ENCODE data around the gene KCNJ4.

DNA sequence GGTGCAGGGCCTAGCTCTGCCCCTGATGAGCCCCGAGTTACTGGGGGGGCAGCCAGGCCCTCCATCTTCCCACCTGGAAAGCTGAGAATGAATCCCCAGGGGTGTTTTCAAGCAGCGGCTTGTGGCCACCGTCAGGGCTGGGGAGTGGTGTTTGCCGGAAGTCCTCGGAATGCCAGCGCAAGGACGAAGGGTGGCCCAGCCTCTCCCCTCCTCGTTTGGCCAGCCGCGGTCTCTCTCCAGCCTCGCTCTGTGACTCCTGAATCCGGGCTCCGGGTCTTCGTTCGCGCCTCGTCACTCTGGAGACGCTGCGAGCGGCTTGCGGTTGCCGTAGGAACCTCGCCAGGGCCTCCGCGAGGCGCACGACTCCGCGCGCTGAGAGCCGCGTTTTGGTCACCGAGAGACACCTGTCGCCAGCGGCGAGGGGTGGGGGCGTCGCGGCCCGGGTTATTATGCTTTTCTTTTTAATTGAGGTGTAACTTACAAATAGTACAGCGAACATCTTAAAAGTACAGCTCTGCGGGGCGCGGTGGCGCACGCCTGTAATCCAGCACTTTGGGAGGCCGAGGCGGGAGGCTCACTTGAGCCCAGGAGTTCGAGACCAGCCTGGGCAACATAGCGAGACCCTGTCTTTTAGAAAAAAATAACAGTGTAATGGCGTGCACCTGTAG, 6.5 kb upstream of the KCNJ4 start:
- TF ChIP-seq, protein P1, sequence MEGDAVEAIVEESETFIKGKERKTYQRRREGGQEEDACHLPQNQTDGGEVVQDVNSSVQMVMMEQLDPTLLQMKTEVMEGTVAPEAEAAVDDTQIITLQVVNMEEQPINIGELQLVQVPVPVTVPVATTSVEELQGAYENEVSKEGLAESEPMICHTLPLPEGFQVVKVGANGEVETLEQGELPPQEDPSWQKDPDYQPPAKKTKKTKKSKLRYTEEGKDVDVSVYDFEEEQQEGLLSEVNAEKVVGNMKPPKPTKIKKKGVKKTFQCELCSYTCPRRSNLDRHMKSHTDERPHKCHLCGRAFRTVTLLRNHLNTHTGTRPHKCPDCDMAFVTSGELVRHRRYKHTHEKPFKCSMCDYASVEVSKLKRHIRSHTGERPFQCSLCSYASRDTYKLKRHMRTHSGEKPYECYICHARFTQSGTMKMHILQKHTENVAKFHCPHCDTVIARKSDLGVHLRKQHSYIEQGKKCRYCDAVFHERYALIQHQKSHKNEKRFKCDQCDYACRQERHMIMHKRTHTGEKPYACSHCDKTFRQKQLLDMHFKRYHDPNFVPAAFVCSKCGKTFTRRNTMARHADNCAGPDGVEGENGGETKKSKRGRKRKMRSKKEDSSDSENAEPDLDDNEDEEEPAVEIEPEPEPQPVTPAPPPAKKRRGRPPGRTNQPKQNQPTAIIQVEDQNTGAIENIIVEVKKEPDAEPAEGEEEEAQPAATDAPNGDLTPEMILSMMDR (IDR thresholded peaks at IDR 0.05), result peak in 1 of 3 experiments; percentile 23
- TF ChIP-seq POLR2A (IDR thresholded peaks at IDR 0.05; ENCODE audit: low read depth), result no peak
- TF ChIP-seq EP300 (IDR thresholded peaks at IDR 0.05), result no peak
- TF ChIP-seq POLR2AphosphoS5 (IDR thresholded peaks at IDR 0.05), result peak in 1 of 2 donors; percentile 63

Data from esophagus muscularis mucosa (tissue), 4 donors.